DND-41 (cell line): ENCODE results near the gene BRIP1.
"Not testable (repeated sequence)": the region's sequence is repeated elsewhere in the genome, so short reads cannot be mapped to it uniquely, and the experiment has no call there.

ENCODE experiments used
- ATAC-seq: fragments of 200-7000 bp; cut with Tn5 transposase; 3 replicates; pipeline ENCODE4 v1.9.1; 2021; ENCODE audit warnings: low read depth; ENCODE audit not compliant: insufficient read depth
- DNase-seq: peaks from one replicate; pipeline ENCODE4 v3.0.0-alpha.2; 2020
- H2AFZ ChIP-seq: 2 replicates; pipeline ENCODE4 v1.6.0; 2012; ENCODE audit warnings: low read depth, low read length
- H3K27ac ChIP-seq: 2 replicates; pipeline ENCODE4 v1.5.1; 2012; ENCODE audit warnings: low read length, inconsistent platforms
- H3K27me3 ChIP-seq: fragments of 200-600 bp; sonication (generic); 2 replicates; pipeline ENCODE4 v1.6.0; 2012; ENCODE audit warnings: low read length, mild to moderate bottlenecking, inconsistent platforms; ENCODE audit not compliant: insufficient read depth, poor library complexity
- H3K36me3 ChIP-seq: 2 replicates; pipeline ENCODE4 v1.5.1; 2012; ENCODE audit warnings: low read length, inconsistent platforms; ENCODE audit not compliant: insufficient read depth
- H3K4me1 ChIP-seq: 2 replicates; pipeline ENCODE4 v1.5.1; 2012; ENCODE audit warnings: mild to moderate bottlenecking, low read length; ENCODE audit not compliant: insufficient read depth
- H3K4me2 ChIP-seq: 2 replicates; pipeline ENCODE4 v1.6.0; 2012; ENCODE audit warnings: mild to moderate bottlenecking, moderate library complexity, low read length, inconsistent platforms; ENCODE audit not compliant: insufficient read depth
- H3K4me3 ChIP-seq, 2 experiments: fragments of 200-600 bp in 1 of 2; shearing (Covaris generic) in 1 of 2; 2 replicates each; pipeline ENCODE4 v1.5.1; 2012 to 2016; ENCODE audit warnings: inconsistent platforms in 2 of 2, low read length in 2 of 2, mild to moderate bottlenecking in 2 of 2, low read depth in 1 of 2, moderate library complexity in 1 of 2
- H3K79me2 ChIP-seq: 2 replicates; pipeline ENCODE4 v1.6.0; 2012; ENCODE audit warnings: low read length, inconsistent platforms; ENCODE audit not compliant: insufficient read depth
- H3K9ac ChIP-seq: 2 replicates; pipeline ENCODE4 v1.6.0; 2012; ENCODE audit warnings: low read depth, mild to moderate bottlenecking, inconsistent platforms, low read length, moderate library complexity
- H3K9me3 ChIP-seq: 2 replicates; pipeline ENCODE4 v1.5.1; 2012; ENCODE audit warnings: low read length, moderate library complexity, mild to moderate bottlenecking, inconsistent platforms; ENCODE audit not compliant: insufficient read depth, severe bottlenecking
- H4K20me1 ChIP-seq: 2 replicates; pipeline ENCODE4 v1.6.0; 2012; ENCODE audit warnings: low read length; ENCODE audit not compliant: insufficient read depth
- CTCF ChIP-seq: IDR thresholded peaks from 2 replicates; pipeline ENCODE4 v1.5.1; 2012; ENCODE audit warnings: borderline replicate concordance, low read length, moderate library complexity, mild to moderate bottlenecking; ENCODE audit not compliant: poor library complexity, severe bottlenecking; ENCODE audit errors: extremely low read depth
- EZH2 ChIP-seq: IDR thresholded peaks from 3 replicates; pipeline ENCODE4 v1.6.1; 2012; ENCODE audit warnings: borderline replicate concordance, low read depth, mild to moderate bottlenecking, moderate library complexity, low read length, inconsistent platforms; ENCODE audit not compliant: severe bottlenecking

BRIP1 gene

GRCh38 chr17:61683466-61683865 is 179.9 kb downstream of the BRIP1 start:
- Histone ChIP-seq H3K4me1 (no peaks in the 10 kb centered on the region), H3K27me3 (no peaks in the 10 kb centered on the region), H3K9ac (no peak overlapping the region), H3K27ac (no peak overlapping the region), H3K4me3 (no peak overlapping the region), H3K4me2 (no peak overlapping the region), H3K79me2 (no peaks in the 10 kb centered on the region), H3K9me3 (no peaks in the 10 kb centered on the region), H4K20me1 (no peaks in the 10 kb centered on the region), H3K36me3 (peaks cover 30% of the 10 kb centered on the region), H2AFZ (no peak overlapping the region)
- ATAC-seq (no peak), DNase-seq (no peak)
- TF ChIP-seq CTCF (no peak), EZH2 (no peak)

- H3K27me3 ChIP-seq = no peaks in the 10 kb centered on the region
- DNase-seq = no peak
- H3K4me2 ChIP-seq = no peak overlapping the region
- H3K36me3 ChIP-seq = peaks cover 17% of the 10 kb centered on the region; the same call in 1 of the 2 replicates
- no peaks in the 10 kb centered on the region for H3K4me1 ChIP-seq
- no peaks in the 10 kb centered on the region for H3K79me2 ChIP-seq
- no peak overlapping the region for H2AFZ ChIP-seq
- no peak for ATAC-seq
- H3K27ac ChIP-seq = no peak overlapping the region
- no peaks in the 10 kb centered on the region for H4K20me1 ChIP-seq
- no peak overlapping the region for H3K4me3 ChIP-seq
- TF ChIP-seq CTCF (no peak), EZH2 (no peak)
- no peak overlapping the region for H3K9ac ChIP-seq
- no peaks in the 10 kb centered on the region for H3K9me3 ChIP-seq
These were observed 182.4 kb downstream of the BRIP1 start for GRCh38 chr17:61680921-61681320.

- Histone ChIP-seq H3K27me3 (no peaks in the 10 kb centered on the region), H3K9me3 (no peaks in the 10 kb centered on the region), H3K4me1 (no peaks in the 10 kb centered on the region), H3K4me3 (no peak overlapping the region), H3K79me2 (no peaks in the 10 kb centered on the region), H2AFZ (no peak overlapping the region), H3K4me2 (no peak overlapping the region), H3K9ac (no peak overlapping the region), H3K36me3 (0 out of 2 replicates have a peak, but pooled peaks cover under 1% of the 10 kb centered on the region), H4K20me1 (no peaks in the 10 kb centered on the region), H3K27ac (no peak overlapping the region)
- no peak for TF ChIP-seq CTCF
- TF ChIP-seq EZH2 = no peak
- ATAC-seq (no peak), DNase-seq (no peak)
These were observed 185.0 kb downstream of the BRIP1 start for GRCh38 chr17:61678339-61678738.

GRCh38 chr17:61677150-61677811 is 186.0 kb downstream of the BRIP1 start:
- H3K27me3 ChIP-seq, H3K9me3 ChIP-seq, ATAC-seq, H3K79me2 ChIP-seq, H3K4me3 ChIP-seq, H3K4me2 ChIP-seq, H3K27ac ChIP-seq, H3K4me1 ChIP-seq, H3K36me3 ChIP-seq, H3K9ac ChIP-seq, H4K20me1 ChIP-seq, H2AFZ ChIP-seq, DNase-seq: not testable (repeated sequence)

GRCh38 chr17:61676522-61676921 is 186.8 kb downstream of the BRIP1 start:
- not testable (repeated sequence) for H3K4me2 ChIP-seq, H3K27me3 ChIP-seq, H3K79me2 ChIP-seq, ATAC-seq, H4K20me1 ChIP-seq, H3K36me3 ChIP-seq, H2AFZ ChIP-seq, H3K27ac ChIP-seq, DNase-seq, H3K4me1 ChIP-seq, H3K9ac ChIP-seq, H3K9me3 ChIP-seq, H3K4me3 ChIP-seq

GRCh38 chr17:61674609-61675008 is 188.7 kb downstream of the BRIP1 start:
- H3K27me3 ChIP-seq, H3K4me2 ChIP-seq, H3K9ac ChIP-seq, H3K4me3 ChIP-seq, DNase-seq, H3K4me1 ChIP-seq, H3K27ac ChIP-seq, ATAC-seq, H2AFZ ChIP-seq, H3K9me3 ChIP-seq, H3K36me3 ChIP-seq, H3K79me2 ChIP-seq, H4K20me1 ChIP-seq: not testable (repeated sequence)
